ENCODE measurements around the gene SPHK2.

The SPHK2 gene

GRCh38 chr19:48635966-48636858 is 16.9 kb downstream of the SPHK2 start:
- no peak for DNase-seq (ENCODE audit: low spot score)
- TF ChIP-seq, protein P1, sequence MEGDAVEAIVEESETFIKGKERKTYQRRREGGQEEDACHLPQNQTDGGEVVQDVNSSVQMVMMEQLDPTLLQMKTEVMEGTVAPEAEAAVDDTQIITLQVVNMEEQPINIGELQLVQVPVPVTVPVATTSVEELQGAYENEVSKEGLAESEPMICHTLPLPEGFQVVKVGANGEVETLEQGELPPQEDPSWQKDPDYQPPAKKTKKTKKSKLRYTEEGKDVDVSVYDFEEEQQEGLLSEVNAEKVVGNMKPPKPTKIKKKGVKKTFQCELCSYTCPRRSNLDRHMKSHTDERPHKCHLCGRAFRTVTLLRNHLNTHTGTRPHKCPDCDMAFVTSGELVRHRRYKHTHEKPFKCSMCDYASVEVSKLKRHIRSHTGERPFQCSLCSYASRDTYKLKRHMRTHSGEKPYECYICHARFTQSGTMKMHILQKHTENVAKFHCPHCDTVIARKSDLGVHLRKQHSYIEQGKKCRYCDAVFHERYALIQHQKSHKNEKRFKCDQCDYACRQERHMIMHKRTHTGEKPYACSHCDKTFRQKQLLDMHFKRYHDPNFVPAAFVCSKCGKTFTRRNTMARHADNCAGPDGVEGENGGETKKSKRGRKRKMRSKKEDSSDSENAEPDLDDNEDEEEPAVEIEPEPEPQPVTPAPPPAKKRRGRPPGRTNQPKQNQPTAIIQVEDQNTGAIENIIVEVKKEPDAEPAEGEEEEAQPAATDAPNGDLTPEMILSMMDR (IDR thresholded peaks at IDR 0.05; ENCODE audit: extremely low read depth, missing control alignments) = no peak

- no peak for DNase-seq (ENCODE audit: low spot score)
- TF ChIP-seq, protein P1 (IDR thresholded peaks at IDR 0.05; ENCODE audit: extremely low read depth, missing control alignments) = no peak
Observed at GRCh38 chr19:48636859-48637448, 17.6 kb downstream of the SPHK2 start, which contains the start of gene DBP. TSS of gene DBP (minus strand) at chr19:48637379. CDS start at chr19:48636994, 385 bp downstream.

DNA sequence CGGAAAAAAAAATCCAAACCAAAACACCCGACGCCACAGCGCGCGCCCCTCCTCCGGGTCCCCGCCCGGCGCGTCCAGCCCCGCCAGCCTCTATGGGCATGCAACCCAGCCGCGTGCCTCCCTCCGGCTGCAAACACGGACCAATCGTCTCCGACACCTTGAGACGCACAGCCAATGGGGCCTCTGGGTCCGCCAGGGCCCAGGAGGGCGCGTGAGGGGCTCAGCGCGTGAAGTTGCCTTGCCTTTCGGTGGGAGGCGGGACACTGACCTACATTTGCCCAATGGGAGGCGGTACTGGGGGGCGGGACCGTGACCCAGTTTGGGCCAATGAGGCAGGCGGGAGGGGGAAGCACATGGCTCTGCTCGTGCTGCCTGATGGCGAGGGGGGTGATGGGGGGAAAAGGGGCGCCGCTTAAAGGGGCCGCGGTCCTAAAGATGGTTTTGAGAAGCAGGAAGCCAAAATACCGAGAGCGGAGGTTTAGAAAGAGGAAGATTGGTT is 18.2 kb downstream of the SPHK2 start:
- peak; percentile 95 for DNase-seq (ENCODE audit: low spot score)
- TF ChIP-seq, protein P1 (IDR thresholded peaks at IDR 0.05; ENCODE audit: extremely low read depth, missing control alignments) = no peak

GRCh38 chr19:48637948-48638830 is 18.9 kb downstream of the SPHK2 start:
- peak; percentile 86 for DNase-seq (ENCODE audit: low spot score)
- TF ChIP-seq, protein P1 (IDR thresholded peaks at IDR 0.05; ENCODE audit: extremely low read depth, missing control alignments) = no peak

DNA sequence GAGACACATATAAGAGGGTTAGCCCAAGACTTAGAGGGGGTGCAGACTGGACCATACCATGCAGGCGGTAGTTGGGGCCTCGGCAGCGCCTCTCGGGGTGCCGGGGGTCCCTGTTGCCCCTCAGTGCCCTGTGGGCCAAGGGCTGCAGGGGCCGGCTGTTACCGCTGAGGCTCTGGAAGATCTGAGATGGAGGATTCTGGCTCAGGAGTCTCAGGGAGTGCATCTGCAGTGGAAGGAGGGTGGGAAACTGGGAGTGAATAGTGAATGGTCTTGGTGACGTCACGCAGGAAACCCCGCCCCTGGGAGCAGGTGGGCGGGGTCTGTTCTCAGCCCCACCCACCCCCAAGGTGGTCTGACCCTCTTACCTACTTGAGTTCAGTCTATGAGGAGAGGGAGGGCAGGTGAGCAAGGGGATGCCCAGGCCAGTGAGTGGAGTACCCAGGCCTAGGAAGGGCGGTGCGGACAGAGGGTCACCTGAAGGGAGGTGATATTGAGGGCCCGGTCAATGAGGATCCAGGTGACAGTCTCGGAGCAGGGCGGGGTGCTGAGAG is 19.6 kb downstream of the SPHK2 start:
- DNase-seq (ENCODE audit: low spot score) = no peak
- TF ChIP-seq, protein P1 (IDR thresholded peaks at IDR 0.05; ENCODE audit: extremely low read depth, missing control alignments) = no peak

DNA sequence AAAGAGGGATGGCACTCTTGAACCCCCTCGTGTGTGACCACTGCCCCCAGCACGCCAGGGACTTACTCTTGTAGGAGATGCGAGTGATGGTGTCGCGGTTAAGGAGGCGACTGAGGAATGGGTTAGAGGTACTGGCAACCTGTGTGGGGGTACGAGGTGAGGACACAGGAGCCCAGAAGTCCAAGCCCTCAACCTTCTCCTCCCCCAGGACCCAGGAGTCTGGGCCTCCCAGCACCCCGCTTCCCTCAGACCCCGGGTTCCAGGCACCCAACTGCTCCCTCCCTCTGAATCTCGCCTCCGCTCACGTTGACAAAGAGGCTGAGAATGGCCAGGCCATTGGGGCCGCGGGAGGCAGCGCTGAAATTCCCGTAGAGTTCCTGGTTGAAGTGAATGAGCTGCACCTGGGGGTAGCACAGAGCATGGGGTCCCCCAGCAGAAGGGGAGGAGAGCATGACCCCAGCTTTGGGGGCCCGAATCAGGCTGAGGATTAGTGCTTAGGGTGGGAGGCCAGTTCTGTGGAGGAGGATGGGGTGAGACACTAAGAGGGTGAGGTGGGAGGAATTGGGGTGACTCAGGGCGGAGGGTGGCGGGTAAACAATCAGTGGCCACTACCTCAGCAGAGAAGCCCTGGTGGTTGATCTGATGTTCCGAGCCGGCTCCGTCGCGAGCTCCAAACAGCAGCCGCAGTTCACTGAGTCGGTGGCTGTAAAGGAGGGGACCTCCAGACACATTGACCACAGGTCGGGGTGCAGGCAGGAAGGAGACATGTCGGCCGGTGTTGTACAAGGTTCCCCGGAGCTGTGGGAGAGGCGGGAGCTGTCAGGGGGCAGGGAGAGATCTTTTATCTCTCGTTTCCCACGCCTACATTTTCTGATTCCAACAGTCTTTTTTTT is 20.4 kb downstream of the SPHK2 start:
- DNase-seq (ENCODE audit: low spot score) = no peak
- TF ChIP-seq, protein P1 (IDR thresholded peaks at IDR 0.05; ENCODE audit: extremely low read depth, missing control alignments) = no peak
